Stomach smooth muscle (tissue), 2 donors: ENCODE results near the gene COL19A1.

Experiments
- H3K27ac ChIP-seq: one replicate; pipeline ENCODE4 v1.7.0; 2013; ENCODE audit warnings: mild to moderate bottlenecking, low read length, inconsistent platforms
- H3K27me3 ChIP-seq, 2 donors: one replicate each; pipeline ENCODE4 v1.7.0; 2013; ENCODE audit warnings: low read length in 2 of 2; ENCODE audit not compliant: insufficient read depth in 2 of 2, control insufficient read depth in 1 of 2
- H3K36me3 ChIP-seq, 2 donors: one replicate each; pipeline ENCODE4 v1.7.0; 2013; ENCODE audit warnings: low read length in 2 of 2; ENCODE audit not compliant: control insufficient read depth in 2 of 2, insufficient read depth in 2 of 2
- H3K4me1 ChIP-seq: one replicate; pipeline ENCODE4 v1.7.0; 2013; ENCODE audit warnings: low read length; ENCODE audit not compliant: control insufficient read depth, insufficient read depth
- H3K4me3 ChIP-seq, 2 donors: one replicate each; pipeline ENCODE4 v1.7.0; 2013; ENCODE audit warnings: low read length in 2 of 2
- H3K9ac ChIP-seq, 2 donors: one replicate each; pipeline ENCODE4 v1.7.0; 2013; ENCODE audit warnings: low read length in 2 of 2, mild to moderate bottlenecking in 1 of 2
- H3K9me3 ChIP-seq, 2 donors: one replicate each; pipeline ENCODE4 v1.7.0; 2013; ENCODE audit warnings: low read length in 2 of 2; ENCODE audit not compliant: control insufficient read depth in 2 of 2
- donor health status: healthy.
- donor health status: Pancreatic carcinoma.

Gene COL19A1

GRCh38 chr6:70219943-70220613 is 353.7 kb downstream of the COL19A1 start:
- H3K9ac ChIP-seq, result no peak overlapping the region
- H3K4me3 ChIP-seq, result no peak overlapping the region
- H3K9me3 ChIP-seq, result no peaks in the 10 kb centered on the region
- no peaks in the 10 kb centered on the region for H3K27me3 ChIP-seq
- H3K27ac ChIP-seq, result no peak overlapping the region
- H3K4me1 ChIP-seq, result no peaks in the 10 kb centered on the region
- H3K36me3 ChIP-seq, result no peaks in the 10 kb centered on the region

- no peak overlapping the region for H3K9ac ChIP-seq
- H3K4me1 ChIP-seq, result no peaks in the 10 kb centered on the region
- no peaks in the 10 kb centered on the region for H3K36me3 ChIP-seq
- no peaks in the 10 kb centered on the region for H3K9me3 ChIP-seq
- no peaks in the 10 kb centered on the region for H3K27me3 ChIP-seq
- H3K4me3 ChIP-seq, result no peak overlapping the region
- H3K27ac ChIP-seq, result no peak overlapping the region
Measured at GRCh38 chr6:70221025-70221714, 354.8 kb downstream of the COL19A1 start.

- H3K27me3 ChIP-seq, result no peaks in the 10 kb centered on the region
- H3K4me3 ChIP-seq, result no peak overlapping the region
- no peaks in the 10 kb centered on the region for H3K4me1 ChIP-seq
- H3K9ac ChIP-seq, result no peak overlapping the region
- no peak overlapping the region for H3K27ac ChIP-seq
- no peaks in the 10 kb centered on the region for H3K36me3 ChIP-seq
- H3K9me3 ChIP-seq, result no peaks in the 10 kb centered on the region
Measured at GRCh38 chr6:70221715-70222438, 355.5 kb downstream of the COL19A1 start.

- Histone ChIP-seq H3K27me3 (no peaks in the 10 kb centered on the region), H3K4me3 (no peak overlapping the region), H3K27ac (no peak overlapping the region), H3K36me3 (no peaks in the 10 kb centered on the region), H3K9ac (no peak overlapping the region), H3K4me1 (no peaks in the 10 kb centered on the region), H3K9me3 (no peaks in the 10 kb centered on the region)
Measured at GRCh38 chr6:70222439-70222749, 356.0 kb downstream of the COL19A1 start.

GRCh38 chr6:70225055-70225454 is 358.7 kb downstream of the COL19A1 start:
- H3K4me1 ChIP-seq, result no peaks in the 10 kb centered on the region
- no peaks in the 10 kb centered on the region for H3K36me3 ChIP-seq
- no peak overlapping the region for H3K4me3 ChIP-seq
- no peak overlapping the region for H3K9ac ChIP-seq
- no peaks in the 10 kb centered on the region for H3K27me3 ChIP-seq
- H3K27ac ChIP-seq, result no peak overlapping the region
- no peaks in the 10 kb centered on the region for H3K9me3 ChIP-seq

- no peak overlapping the region for H3K9ac ChIP-seq
- H3K36me3 ChIP-seq, result no peaks in the 10 kb centered on the region
- no peak overlapping the region for H3K4me3 ChIP-seq
- no peaks in the 10 kb centered on the region for H3K27me3 ChIP-seq
- no peak overlapping the region for H3K27ac ChIP-seq
- no peaks in the 10 kb centered on the region for H3K4me1 ChIP-seq
- no peaks in the 10 kb centered on the region for H3K9me3 ChIP-seq
Measured at GRCh38 chr6:70231311-70231710, 365.0 kb downstream of the COL19A1 start.

- Histone ChIP-seq H3K4me3 (no peak overlapping the region), H3K27me3 (no peaks in the 10 kb centered on the region), H3K4me1 (no peaks in the 10 kb centered on the region), H3K9me3 (no peaks in the 10 kb centered on the region), H3K9ac (no peak overlapping the region), H3K36me3 (no peaks in the 10 kb centered on the region), H3K27ac (no peak overlapping the region)
Measured at GRCh38 chr6:70234561-70235236, 368.3 kb downstream of the COL19A1 start.

- no peak overlapping the region for H3K27ac ChIP-seq
- no peaks in the 10 kb centered on the region for H3K4me1 ChIP-seq
- H3K9ac ChIP-seq, result no peak overlapping the region
- H3K9me3 ChIP-seq, result no peaks in the 10 kb centered on the region
- no peaks in the 10 kb centered on the region for H3K36me3 ChIP-seq
- H3K27me3 ChIP-seq, result no peaks in the 10 kb centered on the region
- H3K4me3 ChIP-seq, result no peak overlapping the region
Measured at GRCh38 chr6:70236343-70236742, 370.0 kb downstream of the COL19A1 start.

GRCh38 chr6:70241031-70241430 is 374.7 kb downstream of the COL19A1 start:
- H3K9me3 ChIP-seq, result no peaks in the 10 kb centered on the region
- no peak overlapping the region for H3K4me3 ChIP-seq
- H3K9ac ChIP-seq, result no peak overlapping the region
- no peaks in the 10 kb centered on the region for H3K36me3 ChIP-seq
- no peaks in the 10 kb centered on the region for H3K27me3 ChIP-seq
- no peak overlapping the region for H3K27ac ChIP-seq
- H3K4me1 ChIP-seq, result no peaks in the 10 kb centered on the region

GRCh38 chr6:70241991-70242420 is 375.6 kb downstream of the COL19A1 start:
- H3K9me3 ChIP-seq, result no peaks in the 10 kb centered on the region
- no peaks in the 10 kb centered on the region for H3K4me1 ChIP-seq
- H3K27me3 ChIP-seq, result no peaks in the 10 kb centered on the region
- no peak overlapping the region for H3K4me3 ChIP-seq
- no peaks in the 10 kb centered on the region for H3K36me3 ChIP-seq
- no peak overlapping the region for H3K27ac ChIP-seq
- no peak overlapping the region for H3K9ac ChIP-seq
